Stimulated activated CD4-positive, alpha-beta T cell treated with anti-CD3 and anti-CD28 coated beads, TNF-alpha, amount 100 ng/mL, for 48 hours (primary cell): ENCODE measurements around the gene DQX1.

Experiments used
- DNase-seq, 3 donors: peaks; one replicate each; pipeline ENCODE4 v3.0.0-alpha.2; 2020; ENCODE audit warnings: low read depth in 3 of 3

DQX1 gene

GRCh38 chr2:74510272-74510671, 15.8 kb downstream of the DQX1 start:
- no peak for DNase-seq

GRCh38 chr2:74507926-74508520, 18.0 kb downstream of the DQX1 start:
- no peak for DNase-seq

GRCh38 chr2:74507145-74507925, 18.7 kb downstream of the DQX1 start, which contains the start of gene PCGF1:
Gene PCGF1, minus strand, starts transcription at chr2:74507695. Its CDS starts 27 bp downstream, at chr2:74507668.
- DNase-seq: peak; percentile 94 to 99 (median 95)

GRCh38 chr2:74505448-74506246, 20.4 kb downstream of the DQX1 start:
- DNase-seq: no peak

GRCh38 chr2:74504591-74504990, 21.4 kb downstream of the DQX1 start:
- no peak for DNase-seq

DNA sequence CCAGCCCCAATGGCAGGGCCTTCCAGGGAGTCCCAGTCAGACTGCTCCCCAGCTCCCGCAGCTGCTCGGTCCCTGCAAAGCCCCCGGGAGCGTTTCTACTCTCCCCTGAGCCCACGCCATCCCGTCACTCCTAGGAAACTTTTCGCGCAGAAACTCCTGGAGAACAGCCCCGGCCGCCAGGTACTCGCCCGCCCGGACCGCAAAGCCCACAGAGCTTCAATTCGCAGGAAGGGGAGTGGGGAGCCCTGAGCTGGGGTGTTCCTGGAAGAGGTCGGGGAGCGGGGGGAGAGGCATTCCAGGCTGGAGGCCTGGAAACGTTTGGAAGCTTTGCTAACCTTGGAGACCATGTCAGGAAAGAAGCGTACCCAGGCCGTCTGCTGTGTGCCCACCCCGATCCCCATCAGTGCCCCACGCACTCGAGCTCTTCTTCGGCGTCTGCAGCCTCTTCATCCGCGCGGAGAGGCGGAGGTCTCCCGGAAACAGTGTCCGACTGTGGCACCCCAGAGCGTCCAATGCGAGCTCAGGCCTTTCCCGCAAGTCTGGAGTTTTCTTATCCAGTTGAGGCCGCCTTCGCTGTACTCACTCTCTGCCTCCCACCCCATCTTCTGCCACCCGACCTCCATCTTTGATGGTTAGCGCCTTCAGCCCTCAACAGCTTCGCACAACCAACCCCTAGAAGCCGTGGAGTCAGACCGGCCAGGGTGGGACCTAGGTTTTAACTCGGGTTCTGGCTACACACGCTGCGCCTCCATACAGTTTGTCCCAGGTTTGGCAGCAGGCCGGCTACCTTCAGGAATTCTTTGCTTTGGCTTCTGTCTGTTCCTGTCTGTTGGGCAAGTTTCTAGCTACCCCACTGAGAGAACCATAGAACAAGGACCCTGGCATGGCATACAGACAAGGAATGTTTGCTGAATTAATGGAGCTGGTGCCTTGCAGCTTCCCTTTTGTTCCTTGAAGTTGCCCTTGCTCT, 22.2 kb downstream of the DQX1 start:
- no peak for DNase-seq

DNA sequence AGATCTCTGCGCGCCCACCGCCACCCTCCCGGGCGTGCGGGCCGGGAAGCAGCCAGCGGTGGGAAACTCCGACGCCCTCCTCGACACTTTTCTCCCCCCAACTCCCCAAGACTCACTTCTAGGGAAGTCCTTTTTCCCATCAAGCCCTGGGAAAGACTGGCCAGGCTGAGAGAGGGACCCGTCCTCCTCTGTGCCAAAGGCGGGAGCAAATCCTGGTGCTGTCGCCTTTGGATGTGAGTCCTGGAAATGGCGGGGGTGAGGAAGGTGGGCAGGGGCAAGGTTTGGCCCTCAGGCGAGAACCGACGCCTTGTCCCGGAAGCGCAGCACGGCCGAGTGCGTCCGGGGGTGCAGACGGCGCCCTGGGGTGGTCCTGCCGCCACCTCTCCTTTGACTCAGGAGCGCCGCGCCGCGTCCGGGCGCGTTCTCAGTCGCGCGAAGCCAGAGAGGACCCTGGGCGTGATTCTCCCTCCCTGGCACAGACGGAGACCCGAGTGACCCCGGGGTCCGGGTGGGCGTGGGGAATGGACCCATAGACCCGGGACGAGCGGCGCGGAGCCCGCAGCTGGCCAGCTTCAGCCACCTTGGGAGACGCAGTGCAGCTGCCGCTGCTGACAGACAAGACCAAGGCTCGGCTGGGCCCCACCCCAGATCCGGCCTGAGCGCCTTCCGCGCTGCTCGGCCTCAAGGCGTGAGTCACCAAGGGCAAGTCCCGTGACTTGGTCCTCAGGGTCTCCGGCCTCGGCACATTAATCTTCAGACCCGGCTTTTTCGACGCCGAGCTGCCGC, 23.1 kb downstream of the DQX1 start:
- no peak for DNase-seq

GRCh38 chr2:74502147-74502719, 23.8 kb downstream of the DQX1 start:
- no peak for DNase-seq

DNA sequence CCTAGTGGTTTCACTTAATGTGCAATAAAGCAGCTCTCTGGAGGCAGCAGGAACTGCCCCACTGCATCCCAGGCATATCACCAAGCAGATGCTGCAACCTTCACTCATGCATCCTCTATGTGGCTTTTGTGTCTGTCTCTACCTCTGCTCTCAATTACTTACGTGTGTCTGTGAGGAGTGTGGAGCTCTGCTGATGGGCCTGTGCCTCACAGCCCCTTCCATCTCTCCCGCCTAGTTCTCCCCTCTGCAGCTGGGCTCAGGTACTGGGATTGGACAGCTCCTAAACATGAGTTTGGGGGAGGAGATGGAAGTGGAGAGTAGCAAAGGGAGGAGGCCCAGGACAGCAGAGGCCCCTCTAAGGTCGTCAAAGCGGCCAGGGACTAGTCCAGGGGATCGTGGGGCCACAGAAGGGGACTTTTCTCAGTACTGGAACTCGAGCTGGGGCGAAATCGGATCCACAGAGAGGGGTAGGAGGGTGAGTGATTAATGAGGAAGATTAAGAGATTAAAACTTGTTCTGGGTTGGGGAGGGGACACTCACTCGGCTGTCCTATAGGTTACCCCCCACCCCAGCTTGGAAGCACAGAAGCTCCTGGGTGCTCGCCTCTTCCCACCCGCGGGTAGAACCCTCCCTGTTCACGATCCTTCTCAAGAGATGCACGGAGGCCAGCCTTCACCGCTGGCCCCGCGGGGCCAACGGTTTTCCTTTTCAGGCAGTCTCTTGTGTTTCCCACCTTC, 24.5 kb downstream of the DQX1 start:
- DNase-seq: no peak

GRCh38 chr2:74500578-74500946, 25.5 kb downstream of the DQX1 start:
- no peak for DNase-seq

GRCh38 chr2:74499940-74500577, 26.0 kb downstream of the DQX1 start:
- DNase-seq: no peak

- no peak for DNase-seq
Observed at GRCh38 chr2:74499267-74499939, 26.6 kb downstream of the DQX1 start, which contains the start of gene LBX2. Gene LBX2, minus strand, starts transcription at chr2:74499603. Its CDS starts 66 bp downstream, at chr2:74499537.

DNA sequence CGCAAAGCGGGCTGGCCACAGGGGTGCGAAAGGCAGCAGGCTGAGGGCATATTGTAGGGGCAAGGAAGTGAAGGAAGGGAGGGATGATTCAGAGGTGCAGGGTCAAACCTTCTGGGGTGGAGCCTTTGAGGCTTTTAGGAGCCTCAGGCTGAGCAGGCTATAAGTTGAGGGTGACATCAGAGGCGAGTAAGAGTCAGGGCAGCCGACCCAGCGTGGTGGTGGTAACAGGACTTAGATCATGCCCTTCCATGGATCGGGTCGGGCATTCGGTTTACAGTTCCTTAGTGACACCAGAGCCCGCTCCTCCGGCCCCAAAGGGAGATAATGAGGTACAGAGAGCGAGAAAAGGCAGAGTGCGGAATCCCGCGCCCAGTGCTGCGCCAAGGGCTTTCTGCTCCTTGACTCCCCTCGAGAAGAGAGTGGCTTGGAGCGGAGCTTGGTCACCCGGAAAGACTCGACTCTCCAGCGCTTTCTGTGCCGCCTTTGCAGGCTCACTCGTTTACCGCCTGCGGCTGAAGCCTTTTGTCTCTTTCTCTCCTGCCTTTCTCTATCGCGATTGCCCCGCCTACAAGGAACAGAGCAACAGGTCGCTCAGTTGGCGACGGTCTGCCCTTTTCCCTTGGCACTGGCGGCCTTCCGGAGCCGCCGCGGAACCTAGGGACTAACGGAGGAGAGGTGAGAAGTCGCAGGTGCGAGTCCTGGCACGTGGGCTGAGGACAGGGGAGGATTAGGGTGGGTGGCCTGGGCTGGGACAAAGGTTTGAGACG, 27.3 kb downstream of the DQX1 start:
- no peak for DNase-seq

GRCh38 chr2:74497777-74498499, 28.1 kb downstream of the DQX1 start:
- DNase-seq: no peak

DNA sequence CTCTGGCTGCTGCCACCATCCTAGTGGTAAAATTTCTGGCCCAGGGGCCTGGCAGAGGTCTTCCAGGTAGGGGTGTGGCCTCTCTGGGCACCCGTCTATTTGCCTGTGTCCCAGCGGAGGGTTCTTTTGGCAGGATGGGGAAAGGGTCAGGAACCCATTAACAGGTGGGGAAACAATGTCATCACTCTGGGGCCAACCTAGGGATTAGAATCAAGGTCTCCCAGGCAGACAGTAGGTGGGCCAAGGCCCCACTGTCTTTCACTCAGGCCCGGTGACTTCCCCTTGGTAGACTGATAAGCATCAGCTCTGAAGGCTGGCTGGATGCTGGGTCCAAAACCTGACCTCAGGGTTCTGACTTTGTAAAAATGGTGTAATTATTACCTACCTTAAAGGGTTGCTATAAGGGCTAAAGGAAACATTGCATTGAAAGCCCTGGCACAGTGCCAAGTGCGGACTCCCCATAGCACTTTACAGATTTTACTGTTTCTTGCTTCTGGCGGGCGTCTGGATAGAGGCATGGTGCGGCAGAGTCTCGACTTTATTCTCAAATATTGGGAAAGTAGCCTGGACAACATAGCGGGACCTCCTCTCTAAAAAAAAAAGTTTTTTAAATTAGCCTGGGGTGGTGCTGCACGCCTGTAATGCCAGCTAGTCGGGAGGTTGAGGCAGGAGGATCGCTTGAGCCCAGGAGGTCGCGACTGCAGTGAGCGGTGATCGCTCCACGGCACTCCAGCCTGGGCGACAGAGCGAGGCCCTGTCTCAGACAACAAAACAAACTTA, 28.8 kb downstream of the DQX1 start:
- DNase-seq: no peak

DNA sequence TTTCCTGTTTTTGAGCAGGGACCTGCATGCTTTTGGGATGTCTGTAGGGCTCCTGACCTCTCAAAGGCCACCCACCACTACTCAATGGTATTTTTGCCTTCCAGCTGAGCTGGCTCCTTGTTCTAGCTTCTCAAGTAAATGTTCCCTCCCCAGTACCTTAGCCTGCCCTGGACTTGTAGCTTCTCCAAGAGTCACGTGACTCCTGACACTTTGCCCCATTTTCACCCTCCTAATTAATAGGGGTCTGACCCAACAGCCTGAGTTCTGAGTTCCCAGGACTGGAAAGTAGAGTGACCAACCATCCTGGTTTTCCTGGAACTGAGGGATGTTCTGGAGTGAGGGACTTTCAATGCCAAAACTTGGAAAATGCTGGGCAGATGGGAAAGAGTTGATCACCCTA, 30.6 kb downstream of the DQX1 start:
- DNase-seq: no peak
